ENCODE measurements around the gene MARCHF7. TPM values are rescaled to one million over a fixed set of nuclear protein-coding genes. Genes with fewer than 3 reads are reported as not detected.

Gene MARCHF7
- total RNA-seq, 1 experiment from 2014 or later = 84.3 TPM

- POLR2A ChIA-PET (ENCODE audit: unreplicated experiment) = no interaction called here
- Histone ChIP-seq H3K4me2 (ENCODE audit: low read length) (no peak overlapping the region), H3K9me3 (ENCODE audit: low read length) (no peaks in the 10 kb centered on the region), H3K79me2 (ENCODE audit: low read length) (peaks cover 89% of the 10 kb centered on the region), H3K27ac (ENCODE audit: low read length) (no peak overlapping the region), H3K9ac (ENCODE audit: low read length) (no peak overlapping the region), H2AFZ (ENCODE audit: low read length) (no peak overlapping the region), H3K4me3 (ENCODE audit: low read length) (no peak overlapping the region), H3K27me3 (ENCODE audit: low read length) (no peaks in the 10 kb centered on the region), H4K20me1 (ENCODE audit: low read length) (peaks cover 48% of the 10 kb centered on the region), H3F3A (ENCODE audit: low read length, unreplicated experiment) (no peaks in the 10 kb centered on the region), H3K4me1 (ENCODE audit: insufficient read depth, low read length) (no peaks in the 10 kb centered on the region; the same call in 1 of the 2 replicates), H3K36me3 (ENCODE audit: low read depth, low read length) (peaks cover 58% of the 10 kb centered on the region), H3K9me2 (replicated peaks; ENCODE audit: low read length) (no peaks in the 10 kb centered on the region)
- ATAC-seq (peak; percentile 43), DNase-seq (no peak)
- CTCF ChIA-PET = no interaction called here
- BruUV-seq (replicated peaks) = no TSS peak
- no peak for TF ChIP-seq EZH2phosphoT487 (IDR thresholded peaks at IDR 0.05; ENCODE audit: borderline replicate concordance, low read length)
- TF ChIP-seq EZH2 (IDR thresholded peaks at IDR 0.05; ENCODE audit: low read length, unreplicated experiment) = no peak
- no peak for TF ChIP-seq CTCF (conservative IDR thresholded peaks at IDR 0.05; ENCODE audit: low read depth, low read length)
- intact Hi-C loops (cut with micrococcal nuclease) = no loop called here
These were observed 23.7 kb downstream of the MARCHF7 start for GRCh38 chr2:159736048-159736447.

- no peaks in the 10 kb centered on the region for H3K9me3 ChIP-seq (ENCODE audit: low read length)
- ATAC-seq = no peak
- no peak overlapping the region for H3K4me3 ChIP-seq (ENCODE audit: low read length)
- no peaks in the 10 kb centered on the region for H3K9me2 ChIP-seq (replicated peaks; ENCODE audit: low read length)
- H3K36me3 ChIP-seq (ENCODE audit: low read depth, low read length) = peaks cover 62% of the 10 kb centered on the region
- H3K79me2 ChIP-seq (ENCODE audit: low read length) = peaks cover 96% of the 10 kb centered on the region
- CTCF ChIA-PET = no interaction called here
- H3K4me1 ChIP-seq (ENCODE audit: insufficient read depth, low read length) = no peaks in the 10 kb centered on the region; the same call in 1 of the 2 replicates
- intact Hi-C loops (cut with micrococcal nuclease) = no loop called here
- POLR2A ChIA-PET (ENCODE audit: unreplicated experiment) = no interaction called here
- no peaks in the 10 kb centered on the region for H3F3A ChIP-seq (ENCODE audit: low read length, unreplicated experiment)
- H3K9ac ChIP-seq (ENCODE audit: low read length) = no peak overlapping the region
- DNase-seq = no peak
- no peak overlapping the region for H2AFZ ChIP-seq (ENCODE audit: low read length)
- peaks cover 52% of the 10 kb centered on the region for H4K20me1 ChIP-seq (ENCODE audit: low read length)
- BruUV-seq (replicated peaks) = no TSS peak
- TF ChIP-seq EZH2phosphoT487 (IDR thresholded peaks at IDR 0.05; ENCODE audit: borderline replicate concordance, low read length) (no peak), CTCF (conservative IDR thresholded peaks at IDR 0.05; ENCODE audit: low read depth, low read length) (no peak), EZH2 (IDR thresholded peaks at IDR 0.05; ENCODE audit: low read length, unreplicated experiment) (no peak)
- H3K27ac ChIP-seq (ENCODE audit: low read length) = no peak overlapping the region
- no peaks in the 10 kb centered on the region for H3K27me3 ChIP-seq (ENCODE audit: low read length)
- no peak overlapping the region for H3K4me2 ChIP-seq (ENCODE audit: low read length)
These were observed 25.1 kb downstream of the MARCHF7 start for GRCh38 chr2:159737292-159737916.

- H3K9me3 ChIP-seq (ENCODE audit: low read length) = no peaks in the 10 kb centered on the region
- no peaks in the 10 kb centered on the region for H3K27me3 ChIP-seq (ENCODE audit: low read length)
- H4K20me1 ChIP-seq (ENCODE audit: low read length) = peaks cover 53% of the 10 kb centered on the region
- TF ChIP-seq CTCF (conservative IDR thresholded peaks at IDR 0.05; ENCODE audit: low read depth, low read length) (no peak), EZH2phosphoT487 (IDR thresholded peaks at IDR 0.05; ENCODE audit: borderline replicate concordance, low read length) (no peak), EZH2 (IDR thresholded peaks at IDR 0.05; ENCODE audit: low read length, unreplicated experiment) (no peak)
- ChIA-PET POLR2A (ENCODE audit: unreplicated experiment) (no interaction called here), CTCF (no interaction called here)
- DNase-seq (no peak), ATAC-seq (no peak)
- H3K36me3 ChIP-seq (ENCODE audit: low read depth, low read length) = peaks cover 60% of the 10 kb centered on the region
- no peaks in the 10 kb centered on the region; the same call in 1 of the 2 replicates for H3K4me1 ChIP-seq (ENCODE audit: insufficient read depth, low read length)
- H3K79me2 ChIP-seq (ENCODE audit: low read length) = peaks cover 95% of the 10 kb centered on the region
- intact Hi-C loops (cut with micrococcal nuclease) = no loop called here
- no peak overlapping the region for H3K9ac ChIP-seq (ENCODE audit: low read length)
- H3K4me3 ChIP-seq (ENCODE audit: low read length) = no peak overlapping the region
- H3K9me2 ChIP-seq (replicated peaks; ENCODE audit: low read length) = no peaks in the 10 kb centered on the region
- no peak overlapping the region for H3K27ac ChIP-seq (ENCODE audit: low read length)
- BruUV-seq (replicated peaks) = no TSS peak
- H3F3A ChIP-seq (ENCODE audit: low read length, unreplicated experiment) = no peaks in the 10 kb centered on the region
- no peak overlapping the region for H3K4me2 ChIP-seq (ENCODE audit: low read length)
- no peak overlapping the region for H2AFZ ChIP-seq (ENCODE audit: low read length)
These were observed 25.6 kb downstream of the MARCHF7 start for GRCh38 chr2:159737917-159738296.
